ENCODE data around the gene GALNT9. TPM values are rescaled to one million over a fixed set of nuclear protein-coding genes. Genes with fewer than 3 reads are reported as not detected.

GALNT9 gene
- polyA plus RNA-seq, 3 donors, result not detected

DNA sequence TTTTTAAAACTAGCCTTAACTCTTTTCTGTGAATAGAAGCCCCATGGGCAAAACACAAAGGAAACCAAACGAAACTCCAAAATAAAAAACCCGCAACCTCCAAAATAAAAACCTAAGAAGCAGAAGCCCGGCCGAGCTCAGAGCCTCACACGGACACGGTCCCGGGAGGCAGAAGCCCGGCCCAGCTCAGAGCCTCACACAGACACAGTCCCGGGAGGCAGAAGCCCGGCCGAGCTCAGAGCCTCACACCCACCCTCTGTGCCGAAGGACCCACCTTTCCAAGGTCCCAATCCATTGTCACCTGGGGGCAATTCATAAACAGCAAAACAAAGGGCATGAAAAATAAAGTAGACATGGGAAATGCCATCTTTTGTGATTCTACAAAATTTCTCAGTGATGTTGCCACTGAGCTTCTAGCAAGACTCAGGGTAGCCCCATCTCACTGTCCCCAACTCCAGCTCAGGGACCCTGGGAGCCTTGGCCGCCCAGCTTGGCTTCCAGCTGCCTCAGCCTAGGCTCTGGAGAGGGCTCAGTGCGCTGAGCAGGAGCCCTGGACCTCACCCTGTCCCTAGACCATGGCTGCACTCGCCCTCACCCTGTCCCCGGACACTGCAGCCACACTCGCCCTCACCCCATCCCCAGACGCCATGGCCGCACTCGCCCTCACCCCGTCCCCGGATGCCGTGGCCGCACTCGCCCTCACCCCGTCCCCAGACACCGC is 82.2 kb downstream of the GALNT9 start:
- H3K4me3 Mint-ChIP-seq, result no peak overlapping the region
- Histone ChIP-seq H3K9ac (ENCODE audit: insufficient read depth, low read length, poor library complexity, severe bottlenecking) (no peak overlapping the region), H4K20me1 (ENCODE audit: insufficient read depth, low read length) (no peaks in the 10 kb centered on the region), H3K9me3 (replicated peaks in 1 of 2; ENCODE audit: control insufficient read depth in 1 of 2, insufficient read depth in 1 of 2, low read length in 2 of 2) (no peaks in the 10 kb centered on the region), H3K79me2 (ENCODE audit: insufficient read depth, low read length) (no peaks in the 10 kb centered on the region), H2AFZ (ENCODE audit: insufficient read depth, low read depth, low read length, poor library complexity, severe bottlenecking) (no peak overlapping the region), H3K27me3 (ENCODE audit: control insufficient read depth in 2 of 2, insufficient read depth in 2 of 2, low read length in 2 of 2) (no peaks in the 10 kb centered on the region), H3K4me2 (replicated peaks; ENCODE audit: extremely low read depth, low read length, poor library complexity, severe bottlenecking) (no peak overlapping the region), H3K4me3 (replicated peaks in 1 of 3; ENCODE audit: low read depth in 2 of 3, low read length in 3 of 3) (no peak overlapping the region), H3K36me3 (replicated peaks in 1 of 2; ENCODE audit: control insufficient read depth in 1 of 2, insufficient read depth in 2 of 2, low read length in 2 of 2) (no peaks in the 10 kb centered on the region), H3K27ac (ENCODE audit: low read depth in 1 of 2, low read length in 2 of 2) (no peak overlapping the region), H3K4me1 (ENCODE audit: control insufficient read depth in 1 of 2, insufficient read depth in 2 of 2, low read length in 2 of 2) (no peaks in the 10 kb centered on the region)
- peaks cover 4 to 17% (median 9%) of the 10 kb centered on the region in 3 donors for H3K27me3 Mint-ChIP-seq (ENCODE audit: low read depth in 3 of 3)
- intact Hi-C loops (cut with micrococcal nuclease), result no loop called here
- peaks cover 0 to 6% (median 3%) of the 10 kb centered on the region in 7 donors for H3K9me3 Mint-ChIP-seq
- 94% methylated on average over 24 of the region's 27 CpGs for WGBS (ENCODE audit: insufficient coverage)
- peak overlapping the region in 1 of 7 donors; percentile 59 for H3K27ac Mint-ChIP-seq
- no peaks in the 10 kb centered on the region for H3K4me1 Mint-ChIP-seq
- TF ChIP-seq, protein P1, sequence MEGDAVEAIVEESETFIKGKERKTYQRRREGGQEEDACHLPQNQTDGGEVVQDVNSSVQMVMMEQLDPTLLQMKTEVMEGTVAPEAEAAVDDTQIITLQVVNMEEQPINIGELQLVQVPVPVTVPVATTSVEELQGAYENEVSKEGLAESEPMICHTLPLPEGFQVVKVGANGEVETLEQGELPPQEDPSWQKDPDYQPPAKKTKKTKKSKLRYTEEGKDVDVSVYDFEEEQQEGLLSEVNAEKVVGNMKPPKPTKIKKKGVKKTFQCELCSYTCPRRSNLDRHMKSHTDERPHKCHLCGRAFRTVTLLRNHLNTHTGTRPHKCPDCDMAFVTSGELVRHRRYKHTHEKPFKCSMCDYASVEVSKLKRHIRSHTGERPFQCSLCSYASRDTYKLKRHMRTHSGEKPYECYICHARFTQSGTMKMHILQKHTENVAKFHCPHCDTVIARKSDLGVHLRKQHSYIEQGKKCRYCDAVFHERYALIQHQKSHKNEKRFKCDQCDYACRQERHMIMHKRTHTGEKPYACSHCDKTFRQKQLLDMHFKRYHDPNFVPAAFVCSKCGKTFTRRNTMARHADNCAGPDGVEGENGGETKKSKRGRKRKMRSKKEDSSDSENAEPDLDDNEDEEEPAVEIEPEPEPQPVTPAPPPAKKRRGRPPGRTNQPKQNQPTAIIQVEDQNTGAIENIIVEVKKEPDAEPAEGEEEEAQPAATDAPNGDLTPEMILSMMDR (IDR thresholded peaks at IDR 0.05), result no peak
- no peaks in the 10 kb centered on the region for H3K36me3 Mint-ChIP-seq
- no peak for DNase-seq

DNA sequence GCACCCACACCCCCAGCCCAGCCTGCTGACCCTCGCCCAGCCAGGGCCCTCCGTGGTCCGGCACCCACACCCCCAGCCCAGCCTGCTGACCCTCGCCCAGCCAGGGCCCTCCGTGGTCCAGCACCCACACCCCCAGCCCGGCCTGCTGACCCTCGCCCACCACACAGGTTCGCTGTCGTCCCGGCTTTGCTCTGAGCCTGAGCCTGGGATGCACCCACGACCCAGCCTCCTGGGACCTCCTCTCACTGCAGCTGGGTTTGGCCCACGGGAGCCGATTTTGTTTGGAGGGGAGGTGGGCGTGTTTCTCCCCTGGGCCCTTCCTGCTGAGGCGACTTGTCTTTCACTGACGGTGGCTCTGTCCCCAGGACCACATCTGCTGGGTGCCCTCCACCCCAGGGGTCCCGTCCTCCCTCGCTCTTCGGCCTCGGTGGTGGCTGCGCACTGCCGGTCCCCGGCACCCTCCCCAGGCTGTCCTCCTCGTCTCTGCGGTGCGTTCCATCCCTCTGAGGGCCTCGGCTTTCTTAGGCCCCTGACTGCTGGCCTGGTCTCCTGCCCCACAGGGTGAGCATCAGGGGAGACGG is 83.8 kb downstream of the GALNT9 start:
- 94% methylated on average over 16 of the region's 28 CpGs for WGBS (ENCODE audit: insufficient coverage)
- Histone ChIP-seq H3K79me2 (ENCODE audit: insufficient read depth, low read length) (no peaks in the 10 kb centered on the region), H3K4me3 (replicated peaks in 1 of 3; ENCODE audit: low read depth in 2 of 3, low read length in 3 of 3) (no peak overlapping the region), H3K27me3 (ENCODE audit: control insufficient read depth in 2 of 2, insufficient read depth in 2 of 2, low read length in 2 of 2) (no peaks in the 10 kb centered on the region), H2AFZ (ENCODE audit: insufficient read depth, low read depth, low read length, poor library complexity, severe bottlenecking) (no peak overlapping the region), H3K4me1 (ENCODE audit: control insufficient read depth in 1 of 2, insufficient read depth in 2 of 2, low read length in 2 of 2) (no peaks in the 10 kb centered on the region), H4K20me1 (ENCODE audit: insufficient read depth, low read length) (no peaks in the 10 kb centered on the region), H3K9me3 (replicated peaks in 1 of 2; ENCODE audit: control insufficient read depth in 1 of 2, insufficient read depth in 1 of 2, low read length in 2 of 2) (no peaks in the 10 kb centered on the region), H3K27ac (ENCODE audit: low read depth in 1 of 2, low read length in 2 of 2) (no peak overlapping the region), H3K9ac (ENCODE audit: insufficient read depth, low read length, poor library complexity, severe bottlenecking) (no peak overlapping the region), H3K36me3 (replicated peaks in 1 of 2; ENCODE audit: control insufficient read depth in 1 of 2, insufficient read depth in 2 of 2, low read length in 2 of 2) (no peaks in the 10 kb centered on the region), H3K4me2 (replicated peaks; ENCODE audit: extremely low read depth, low read length, poor library complexity, severe bottlenecking) (no peak overlapping the region)
- H3K27ac Mint-ChIP-seq, result no peak overlapping the region
- H3K4me3 Mint-ChIP-seq, result no peak overlapping the region
- H3K36me3 Mint-ChIP-seq, result no peaks in the 10 kb centered on the region
- H3K27me3 Mint-ChIP-seq (ENCODE audit: low read depth in 3 of 3), result peaks cover 4 to 17% (median 9%) of the 10 kb centered on the region in 3 donors
- TF ChIP-seq, protein P1 (IDR thresholded peaks at IDR 0.05), result no peak
- peaks cover 0 to 6% (median 3%) of the 10 kb centered on the region in 7 donors for H3K9me3 Mint-ChIP-seq
- no peak for DNase-seq
- intact Hi-C loops (cut with micrococcal nuclease), result no loop called here
- H3K4me1 Mint-ChIP-seq, result no peaks in the 10 kb centered on the region
